Nephron (organoid): ENCODE measurements around the gene ANKLE1.

Experiments
- H3K27ac Mint-ChIP-seq, 3 experiments: 2 replicates each; pipeline ENCODE4 v1.8.0; 2020; ENCODE audit warnings: mixed read lengths in 3 of 3, mild to moderate bottlenecking in 2 of 3, moderate library complexity in 1 of 3
- H3K27me3 Mint-ChIP-seq: 2 replicates; pipeline ENCODE4 v1.8.0; 2021; ENCODE audit warnings: low read depth, mild to moderate bottlenecking, moderate library complexity, mixed read lengths
- H3K36me3 Mint-ChIP-seq: 2 replicates; pipeline ENCODE4 v1.8.0; 2020; ENCODE audit warnings: low read depth, mixed read lengths
- H3K4me1 Mint-ChIP-seq: 2 replicates; pipeline ENCODE4 v1.8.0; 2020; ENCODE audit warnings: mixed read lengths
- H3K4me3 Mint-ChIP-seq, 3 experiments: 2 replicates each; pipeline ENCODE4 v1.8.0; 2020; ENCODE audit warnings: mild to moderate bottlenecking in 3 of 3, mixed read lengths in 3 of 3, moderate library complexity in 2 of 3
- H3K9me3 Mint-ChIP-seq: 2 replicates; pipeline ENCODE4 v1.8.0; 2020; ENCODE audit warnings: mixed read lengths
- CTCF ChIP-seq, 3 experiments: fragments of 200-600 bp; sonication (generic); IDR thresholded peaks; one replicate each; pipeline ENCODE4 v1.5.0; 2021; ENCODE audit warnings: antibody characterized with exemption in 3 of 3; ENCODE audit not compliant: unreplicated experiment in 3 of 3

Gene ANKLE1

GRCh38 chr19:17242431-17243208 lies 39.1 kb upstream of the ANKLE1 start:
- Mint-ChIP-seq H3K27me3 (peaks cover 4% of the 10 kb centered on the region), H3K4me3 (peak overlapping the region; percentile 90 to 94 (median 93)), H3K4me1 (peaks cover 32% of the 10 kb centered on the region), H3K9me3 (no peaks in the 10 kb centered on the region), H3K36me3 (peaks cover 10% of the 10 kb centered on the region), H3K27ac (peak overlapping the region; percentile 87 to 94 (median 90))
- TF ChIP-seq CTCF (IDR thresholded peaks at IDR 0.05; ENCODE audit: unreplicated experiment in 3 of 3): no peak

GRCh38 chr19:17243211-17243829 lies 38.4 kb upstream of the ANKLE1 start:
- Mint-ChIP-seq H3K36me3 (peaks cover 3% of the 10 kb centered on the region), H3K9me3 (no peaks in the 10 kb centered on the region), H3K27me3 (peaks cover 7% of the 10 kb centered on the region), H3K4me1 (peaks cover 30% of the 10 kb centered on the region), H3K27ac (peak overlapping the region; percentile 87 to 94 (median 90)), H3K4me3 (peak overlapping the region; percentile 90 to 94 (median 93))
- TF ChIP-seq CTCF (IDR thresholded peaks at IDR 0.05; ENCODE audit: unreplicated experiment in 3 of 3): no peak

- peak overlapping the region; percentile 87 to 94 (median 90) for H3K27ac Mint-ChIP-seq
- no peaks in the 10 kb centered on the region for H3K36me3 Mint-ChIP-seq
- no peak for TF ChIP-seq CTCF (IDR thresholded peaks at IDR 0.05; ENCODE audit: unreplicated experiment in 3 of 3)
- H3K4me1 Mint-ChIP-seq: peaks cover 37% of the 10 kb centered on the region
- H3K9me3 Mint-ChIP-seq: no peaks in the 10 kb centered on the region
- H3K27me3 Mint-ChIP-seq: peaks cover 8% of the 10 kb centered on the region
- H3K4me3 Mint-ChIP-seq: peak overlapping the region; percentile 90 to 94 (median 93)
Measured at GRCh38 chr19:17243830-17244617, 37.7 kb upstream of the ANKLE1 start.

- peak overlapping the region; percentile 80 to 94 (median 87) for H3K27ac Mint-ChIP-seq
- peak overlapping the region; percentile 90 to 94 (median 93) for H3K4me3 Mint-ChIP-seq
- peaks cover 8% of the 10 kb centered on the region for H3K27me3 Mint-ChIP-seq
- TF ChIP-seq CTCF (IDR thresholded peaks at IDR 0.05; ENCODE audit: unreplicated experiment in 3 of 3): no peak
- peaks cover 40% of the 10 kb centered on the region for H3K4me1 Mint-ChIP-seq
- no peaks in the 10 kb centered on the region for H3K36me3 Mint-ChIP-seq
- no peaks in the 10 kb centered on the region for H3K9me3 Mint-ChIP-seq
Measured at GRCh38 chr19:17244618-17245534, 36.8 kb upstream of the ANKLE1 start.

GRCh38 chr19:17245535-17245984 lies 36.1 kb upstream of the ANKLE1 start, which contains the start of gene NR2F6:
NR2F6 (minus strand) TSS chr19:17245919; CDS start chr19:17245220, 699 bp downstream.
- Mint-ChIP-seq H3K4me1 (peaks cover 39% of the 10 kb centered on the region), H3K36me3 (no peaks in the 10 kb centered on the region), H3K9me3 (no peaks in the 10 kb centered on the region), H3K4me3 (peak within 1 kb of the TSS; percentile 93 to 94 (median 93)), H3K27me3 (peaks cover 8% of the 10 kb centered on the region), H3K27ac (peak within 1 kb of the TSS; percentile 95 to 98 (median 96))
- no peak for TF ChIP-seq CTCF (IDR thresholded peaks at IDR 0.05; ENCODE audit: unreplicated experiment in 3 of 3)
